ENCODE results near the gene NANOS2. TPM values are rescaled to one million over a fixed set of nuclear protein-coding genes. Genes with fewer than 3 reads are reported as not detected.

The NANOS2 gene
- total RNA-seq, 1 donor from 2014 or later: not detected

DNA sequence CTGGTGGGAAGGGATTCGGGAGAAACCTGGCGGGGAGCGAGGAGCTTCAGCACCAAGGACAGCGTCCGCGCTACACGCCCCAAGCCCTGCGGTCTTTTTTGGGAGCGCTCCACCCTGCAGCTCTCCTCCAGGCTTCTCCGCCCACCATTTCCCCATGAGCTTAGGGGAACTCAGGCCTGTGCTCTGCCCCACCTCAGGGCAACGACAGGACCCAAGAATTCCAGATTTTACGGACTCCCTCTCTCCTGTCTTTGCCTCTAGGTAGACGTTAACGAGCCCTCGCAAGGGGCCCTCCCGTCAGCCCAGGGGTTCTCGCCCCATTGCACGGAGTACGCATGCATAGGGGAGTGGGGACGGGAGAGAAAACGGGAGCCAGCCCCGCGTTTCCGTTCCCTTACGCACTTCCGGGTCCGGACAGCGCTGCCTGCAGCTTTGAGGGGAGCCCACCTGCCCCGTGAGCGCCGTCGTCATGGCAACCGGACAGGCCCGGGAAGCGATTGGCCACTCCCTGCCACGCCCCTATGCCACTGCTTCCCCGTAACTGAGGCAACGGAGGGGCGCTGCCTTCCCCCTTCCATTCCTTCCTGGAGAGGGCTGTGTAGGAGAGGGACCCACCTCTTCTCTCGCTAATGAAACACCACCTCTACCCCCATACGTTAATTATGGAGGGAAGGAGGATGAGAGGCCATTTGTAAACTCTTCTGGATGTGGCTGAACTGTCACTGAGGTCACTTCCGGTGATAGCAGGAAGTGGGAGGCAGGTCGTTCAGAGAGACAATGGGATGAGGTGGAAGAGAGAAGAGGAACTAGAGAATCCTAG is 38.3 kb upstream of the NANOS2 start:
- Mint-ChIP-seq H3K4me1 (ENCODE audit: unreplicated experiment) (peaks cover 9% of the 10 kb centered on the region), H3K27me3 (ENCODE audit: unreplicated experiment) (peaks cover 16% of the 10 kb centered on the region), H3K36me3 (ENCODE audit: unreplicated experiment) (no peaks in the 10 kb centered on the region), H3K9me3 (ENCODE audit: unreplicated experiment) (no peaks in the 10 kb centered on the region), H3K27ac (ENCODE audit: unreplicated experiment) (no peak overlapping the region), H3K4me3 (ENCODE audit: unreplicated experiment) (peak overlapping the region; percentile 45)
- no peak for DNase-seq (ENCODE audit: extremely low spot score, unreplicated experiment)
- TF ChIP-seq, protein P1, sequence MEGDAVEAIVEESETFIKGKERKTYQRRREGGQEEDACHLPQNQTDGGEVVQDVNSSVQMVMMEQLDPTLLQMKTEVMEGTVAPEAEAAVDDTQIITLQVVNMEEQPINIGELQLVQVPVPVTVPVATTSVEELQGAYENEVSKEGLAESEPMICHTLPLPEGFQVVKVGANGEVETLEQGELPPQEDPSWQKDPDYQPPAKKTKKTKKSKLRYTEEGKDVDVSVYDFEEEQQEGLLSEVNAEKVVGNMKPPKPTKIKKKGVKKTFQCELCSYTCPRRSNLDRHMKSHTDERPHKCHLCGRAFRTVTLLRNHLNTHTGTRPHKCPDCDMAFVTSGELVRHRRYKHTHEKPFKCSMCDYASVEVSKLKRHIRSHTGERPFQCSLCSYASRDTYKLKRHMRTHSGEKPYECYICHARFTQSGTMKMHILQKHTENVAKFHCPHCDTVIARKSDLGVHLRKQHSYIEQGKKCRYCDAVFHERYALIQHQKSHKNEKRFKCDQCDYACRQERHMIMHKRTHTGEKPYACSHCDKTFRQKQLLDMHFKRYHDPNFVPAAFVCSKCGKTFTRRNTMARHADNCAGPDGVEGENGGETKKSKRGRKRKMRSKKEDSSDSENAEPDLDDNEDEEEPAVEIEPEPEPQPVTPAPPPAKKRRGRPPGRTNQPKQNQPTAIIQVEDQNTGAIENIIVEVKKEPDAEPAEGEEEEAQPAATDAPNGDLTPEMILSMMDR (IDR thresholded peaks at IDR 0.05): no peak

DNA sequence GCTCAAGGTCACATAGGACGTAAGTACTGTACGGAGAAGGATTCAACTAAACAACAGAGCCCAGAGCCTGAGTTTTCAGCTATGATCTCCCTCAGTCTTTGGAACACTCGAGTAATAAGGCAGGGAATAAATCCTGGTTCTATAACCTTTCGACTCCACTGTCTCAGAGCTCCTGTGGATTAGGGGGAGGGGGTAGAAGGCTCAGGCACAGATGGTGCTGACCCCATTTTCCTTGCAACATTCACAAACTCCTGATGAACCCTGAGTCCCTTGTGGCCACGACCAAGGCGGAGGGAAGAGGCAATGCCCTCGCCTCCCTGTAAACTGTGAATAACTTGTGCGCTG is 37.7 kb upstream of the NANOS2 start:
- Mint-ChIP-seq H3K9me3 (ENCODE audit: unreplicated experiment) (no peaks in the 10 kb centered on the region), H3K4me1 (ENCODE audit: unreplicated experiment) (peaks cover 9% of the 10 kb centered on the region), H3K27ac (ENCODE audit: unreplicated experiment) (no peak overlapping the region), H3K4me3 (ENCODE audit: unreplicated experiment) (peak overlapping the region; percentile 45), H3K27me3 (ENCODE audit: unreplicated experiment) (peaks cover 16% of the 10 kb centered on the region), H3K36me3 (ENCODE audit: unreplicated experiment) (no peaks in the 10 kb centered on the region)
- TF ChIP-seq, protein P1 (IDR thresholded peaks at IDR 0.05): no peak
- no peak for DNase-seq (ENCODE audit: extremely low spot score, unreplicated experiment)

DNA sequence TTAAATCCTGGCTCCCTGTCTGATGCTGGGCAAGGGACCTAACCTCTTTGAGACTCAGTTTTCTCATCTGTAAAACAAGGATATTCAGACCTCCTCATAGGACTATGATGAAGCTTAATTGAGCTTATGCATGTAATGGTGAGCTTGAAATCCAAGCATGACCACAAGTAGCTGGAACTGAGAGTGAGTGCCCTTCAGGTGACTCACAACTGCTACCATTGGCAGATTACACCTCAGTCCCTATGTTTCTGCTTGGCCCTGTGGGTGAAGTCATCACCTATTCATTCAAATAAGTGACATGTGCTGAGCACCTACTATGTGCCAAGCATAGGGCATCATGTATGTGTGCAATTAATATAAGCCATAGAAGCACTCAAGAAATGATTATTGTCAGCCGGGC is 33.3 kb upstream of the NANOS2 start:
- Mint-ChIP-seq H3K4me1 (ENCODE audit: unreplicated experiment) (peaks cover 4% of the 10 kb centered on the region), H3K4me3 (ENCODE audit: unreplicated experiment) (no peak overlapping the region), H3K36me3 (ENCODE audit: unreplicated experiment) (no peaks in the 10 kb centered on the region), H3K27me3 (ENCODE audit: unreplicated experiment) (peaks cover 15% of the 10 kb centered on the region), H3K27ac (ENCODE audit: unreplicated experiment) (no peak overlapping the region), H3K9me3 (ENCODE audit: unreplicated experiment) (no peaks in the 10 kb centered on the region)
- TF ChIP-seq, protein P1 (IDR thresholded peaks at IDR 0.05): no peak
- DNase-seq (ENCODE audit: extremely low spot score, unreplicated experiment): no peak

DNA sequence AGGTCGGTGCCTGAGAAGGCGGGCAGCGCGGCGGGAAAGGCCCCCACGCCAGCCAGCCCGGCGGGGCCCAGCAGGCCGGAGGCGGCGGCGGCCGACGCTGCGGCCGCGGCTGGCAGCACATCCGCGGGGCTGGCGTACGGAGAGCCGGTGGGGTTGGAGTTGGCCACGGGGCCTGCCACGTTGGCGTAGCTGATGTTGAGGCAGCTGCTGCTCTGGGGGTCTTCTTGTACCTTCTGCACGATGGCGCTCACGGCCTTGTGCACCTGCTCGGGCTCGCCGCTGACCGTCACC is 25.9 kb upstream of the NANOS2 start:
- peaks cover 16% of the 10 kb centered on the region for H3K27me3 Mint-ChIP-seq (ENCODE audit: unreplicated experiment)
- DNase-seq (ENCODE audit: extremely low spot score, unreplicated experiment): no peak
- no peak overlapping the region for H3K27ac Mint-ChIP-seq (ENCODE audit: unreplicated experiment)
- H3K4me1 Mint-ChIP-seq (ENCODE audit: unreplicated experiment): no peaks in the 10 kb centered on the region
- H3K36me3 Mint-ChIP-seq (ENCODE audit: unreplicated experiment): no peaks in the 10 kb centered on the region
- TF ChIP-seq, protein P1 (IDR thresholded peaks at IDR 0.05): no peak
- H3K4me3 Mint-ChIP-seq (ENCODE audit: unreplicated experiment): no peak overlapping the region
- no peaks in the 10 kb centered on the region for H3K9me3 Mint-ChIP-seq (ENCODE audit: unreplicated experiment)

DNA sequence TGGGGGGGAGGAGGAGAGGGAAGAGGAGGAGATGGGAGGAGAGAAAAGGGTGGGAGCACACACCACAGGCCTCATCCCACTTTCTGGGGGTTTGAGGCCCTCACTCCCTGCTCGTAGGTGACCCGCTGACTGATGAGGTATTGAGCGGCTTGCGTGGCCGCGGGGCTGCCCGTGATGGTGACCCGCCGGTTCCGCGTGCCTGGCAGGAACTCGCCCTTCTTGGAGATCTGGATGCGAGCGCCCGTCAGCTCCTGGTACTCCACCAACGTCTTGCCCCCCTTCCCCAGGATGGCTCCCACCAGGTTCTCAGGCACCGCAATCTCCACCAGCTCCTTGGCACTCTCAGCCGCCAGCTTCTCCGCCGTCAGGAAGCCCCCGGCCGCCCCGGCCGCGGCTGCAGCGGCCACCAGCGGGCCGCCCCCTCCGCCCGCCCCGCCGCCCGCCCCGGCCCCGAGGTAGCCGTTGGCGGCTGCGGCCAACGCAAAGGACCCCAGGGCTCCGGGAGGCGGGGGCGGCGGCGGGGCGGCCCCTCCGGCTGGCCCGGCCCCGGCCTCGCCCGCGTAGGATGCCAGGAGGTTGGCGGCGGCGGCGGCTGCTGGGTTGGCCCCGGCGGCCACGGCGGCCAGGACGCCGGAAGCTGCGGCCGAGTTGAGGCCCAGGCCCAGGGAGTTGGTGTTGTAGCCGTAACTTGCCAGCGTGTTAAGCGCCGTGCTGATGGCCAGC is 25.4 kb upstream of the NANOS2 start:
- H3K9me3 Mint-ChIP-seq (ENCODE audit: unreplicated experiment): no peaks in the 10 kb centered on the region
- no peak for DNase-seq (ENCODE audit: extremely low spot score, unreplicated experiment)
- TF ChIP-seq, protein P1 (IDR thresholded peaks at IDR 0.05): no peak

More for the DNA sequence above, 25.4 kb upstream of the NANOS2 start:
- H3K4me1 Mint-ChIP-seq (ENCODE audit: unreplicated experiment): no peaks in the 10 kb centered on the region
- H3K27me3 Mint-ChIP-seq (ENCODE audit: unreplicated experiment): peaks cover 20% of the 10 kb centered on the region
- H3K36me3 Mint-ChIP-seq (ENCODE audit: unreplicated experiment): no peaks in the 10 kb centered on the region
- no peak overlapping the region for H3K27ac Mint-ChIP-seq (ENCODE audit: unreplicated experiment)
- no peak overlapping the region for H3K4me3 Mint-ChIP-seq (ENCODE audit: unreplicated experiment)
